H1 (cell line): ENCODE results near the gene DRAP1. TPM values are rescaled to one million over a fixed set of nuclear protein-coding genes. Genes with fewer than 3 reads are reported as not detected.

Experiments
- CTCF ChIA-PET: fragments of 300-600 bp; sonication (Branson Sonifier 250); formaldehyde crosslinking; loops from one replicate; lab custom pipeline; 2021; ENCODE audit not compliant: partially characterized antibody; lab: Charles Lee
- POLR2A ChIA-PET: fragments of 300-600 bp; sonication (Branson Sonifier 250); formaldehyde crosslinking; loops from one replicate; lab custom pipeline; 2021; ENCODE audit warnings: inconsistent platforms; ENCODE audit not compliant: partially characterized antibody; lab: Charles Lee
- DNase-seq, 2 experiments: peaks; one replicate each; pipeline versions ENCODE4 v3.0.0 to v3.0.0-alpha.2; 2010 to 2022; ENCODE audit warnings: low spot score in 2 of 2, low read depth in 1 of 2, mixed read lengths in 1 of 2
- FAIRE-seq: peaks from 2 replicates; lab custom pipeline; 2011; peaks lifted over from hg19 to GRCh38; lab: Jason Lieb, UNC
- H2AFZ ChIP-seq: 2 replicates; pipeline ENCODE4 v1.8.1; 2012; ENCODE audit warnings: low read length, inconsistent platforms
- H2AK5ac ChIP-seq: 2 replicates; pipeline ENCODE4 v1.6.1; 2013; ENCODE audit warnings: low read depth, low read length
- H2BK120ac ChIP-seq: replicated peaks from 2 replicates; pipeline ENCODE3; 2013; ENCODE audit warnings: low read depth, low read length, inconsistent platforms
- H2BK12ac ChIP-seq: 2 replicates; pipeline ENCODE4 v1.6.1; 2013; ENCODE audit warnings: low read depth, low read length
- H2BK15ac ChIP-seq: 2 replicates; pipeline ENCODE4 v1.6.1; 2013; ENCODE audit warnings: low read length
- H2BK20ac ChIP-seq: 2 replicates; pipeline ENCODE4 v1.6.1; 2013; ENCODE audit warnings: low read length
- H2BK5ac ChIP-seq: 2 replicates; pipeline ENCODE4 v1.6.1; 2013; ENCODE audit warnings: low read depth, low read length
- H3K14ac ChIP-seq: 2 replicates; pipeline ENCODE4 v1.6.1; 2013; ENCODE audit warnings: inconsistent platforms; ENCODE audit not compliant: insufficient read length
- H3K18ac ChIP-seq: 2 replicates; pipeline ENCODE4 v1.6.1; 2013; ENCODE audit warnings: low read length; ENCODE audit errors: extremely low read depth
- H3K23ac ChIP-seq: 2 replicates; pipeline ENCODE4 v1.6.1; 2013; ENCODE audit warnings: inconsistent platforms; ENCODE audit not compliant: insufficient read length
- H3K23me2 ChIP-seq: 2 replicates; pipeline ENCODE4 v1.6.1; 2013; ENCODE audit warnings: low read depth, low read length
- H3K27ac ChIP-seq: 2 replicates; pipeline ENCODE4 v1.6.1; 2011; ENCODE audit warnings: low read depth, low read length, inconsistent platforms
- H3K27me3 ChIP-seq, 4 experiments: replicated peaks in 1 of 4; 1 replicate in 1 of 4; 2 replicates in 3 of 4; pipeline versions ENCODE4 v1.6.1 to v1.8.1; 2011 to 2013; ENCODE audit warnings: low read length in 3 of 4, mild to moderate bottlenecking in 3 of 4, inconsistent platforms in 2 of 4, mixed read lengths in 2 of 4, moderate library complexity in 1 of 4; ENCODE audit not compliant: control insufficient read depth in 3 of 4, insufficient read depth in 3 of 4; ENCODE audit errors: extremely low read depth in 1 of 4
- H3K36me3 ChIP-seq, 4 experiments: 2 replicates each; pipeline versions ENCODE4 v1.6.1 to v1.8.1; 2011 to 2013; ENCODE audit warnings: mild to moderate bottlenecking in 4 of 4, low read length in 3 of 4, moderate library complexity in 2 of 4, control low read depth in 1 of 4, inconsistent platforms in 1 of 4; ENCODE audit not compliant: insufficient read depth in 4 of 4, control insufficient read depth in 2 of 4
- H3K4ac ChIP-seq: replicated peaks from 2 replicates; pipeline ENCODE3; 2013; ENCODE audit warnings: low read length, low read depth, mixed read lengths, inconsistent platforms; ENCODE audit not compliant: insufficient read length
- H3K4me1 ChIP-seq, 4 experiments: replicated peaks in 1 of 4; 1 replicate in 1 of 4; 2 replicates in 3 of 4; pipeline versions ENCODE4 v1.6.1 to v1.8.1; 2011 to 2013; ENCODE audit warnings: low read length in 3 of 4, inconsistent platforms in 2 of 4, mixed read lengths in 1 of 4; ENCODE audit not compliant: insufficient read depth in 4 of 4, control insufficient read depth in 3 of 4
- H3K4me2 ChIP-seq, 2 experiments: 2 replicates each; pipeline versions ENCODE4 v1.6.1 to v1.8.1; 2011 to 2013; ENCODE audit warnings: low read depth in 2 of 2, low read length in 2 of 2, control low read depth in 1 of 2, inconsistent platforms in 1 of 2, mild to moderate bottlenecking in 1 of 2; ENCODE audit not compliant: insufficient read depth in 1 of 2
- H3K4me3 ChIP-seq, 4 experiments: fragments of 200-600, 300-600 bp in 1 of 4; sonication (generic), shearing (Covaris generic), sonication (Bioruptor Twin) in 1 of 4; 2 replicates each; pipeline versions ENCODE4 v1.5.1 to v1.8.1; 2011 to 2016; ENCODE audit warnings: low read length in 4 of 4, low read depth in 3 of 4, control low read depth in 2 of 4, inconsistent platforms in 2 of 4, mild to moderate bottlenecking in 2 of 4, mixed read lengths in 1 of 4, moderate library complexity in 1 of 4; ENCODE audit not compliant: insufficient read depth in 2 of 4; ENCODE audit errors: extremely low read depth in 1 of 4
- H3K56ac ChIP-seq: replicated peaks from 2 replicates; pipeline ENCODE3; 2013; ENCODE audit warnings: low read depth, mild to moderate bottlenecking, mixed read lengths, low read length, inconsistent platforms; ENCODE audit not compliant: insufficient read length
- H3K79me1 ChIP-seq: 2 replicates; pipeline ENCODE4 v1.6.1; 2013; ENCODE audit warnings: low read depth, low read length, control low read depth
- H3K79me2 ChIP-seq, 2 experiments: 2 replicates each; pipeline versions ENCODE4 v1.6.1 to v1.8.1; 2012 to 2013; ENCODE audit warnings: low read length in 2 of 2, mild to moderate bottlenecking in 2 of 2, inconsistent platforms in 1 of 2; ENCODE audit not compliant: insufficient read depth in 2 of 2, control insufficient read depth in 1 of 2
- H3K9ac ChIP-seq, 4 experiments: replicated peaks in 1 of 4; 1 replicate in 1 of 4; 2 replicates in 3 of 4; pipeline versions ENCODE4 v1.6.1 to v1.8.1; 2011 to 2013; ENCODE audit warnings: low read depth in 3 of 4, low read length in 3 of 4, control low read depth in 2 of 4, mild to moderate bottlenecking in 2 of 4, moderate library complexity in 2 of 4, inconsistent platforms in 1 of 4; ENCODE audit errors: extremely low read depth in 1 of 4
- H3K9me3 ChIP-seq, 2 experiments: 2 replicates each; pipeline versions ENCODE4 v1.6.1 to v1.8.1; 2012 to 2013; ENCODE audit warnings: mild to moderate bottlenecking in 2 of 2, moderate library complexity in 2 of 2, control low read depth in 1 of 2, inconsistent platforms in 1 of 2, low read depth in 1 of 2, low read length in 1 of 2, mixed read lengths in 1 of 2; ENCODE audit not compliant: insufficient read depth in 2 of 2
- H4K20me1 ChIP-seq, 2 experiments: replicated peaks in 1 of 2; 2 replicates each; pipeline versions ENCODE3 to v1.8.1; 2011 to 2013; ENCODE audit warnings: inconsistent platforms in 2 of 2, low read length in 2 of 2, mild to moderate bottlenecking in 1 of 2; ENCODE audit not compliant: insufficient read depth in 2 of 2, control insufficient read depth in 1 of 2
- H4K5ac ChIP-seq: 2 replicates; pipeline ENCODE4 v1.6.1; 2013; ENCODE audit warnings: low read length, low read depth, mixed read lengths, inconsistent platforms; ENCODE audit not compliant: insufficient read length
- H4K8ac ChIP-seq: 2 replicates; pipeline ENCODE4 v1.8.0; 2013; ENCODE audit warnings: mild to moderate bottlenecking, moderate library complexity, low read length, inconsistent platforms; ENCODE audit not compliant: insufficient read depth; ENCODE audit errors: extremely low read depth
- H4K91ac ChIP-seq: replicated peaks from 2 replicates; pipeline ENCODE3; 2013; ENCODE audit warnings: low read length, mixed read lengths, inconsistent platforms; ENCODE audit not compliant: insufficient read length
- NRF1 ChIP-seq: IDR thresholded peaks from 2 replicates; pipeline ENCODE4 v1.6.1; 2011; ENCODE audit warnings: mild to moderate bottlenecking, low read depth, low read length, improper control_type of control experiment
- WGBS, 2 experiments: shearing (Covaris generic) in 1 of 2; methylation state at CpG; one replicate each; pipeline versions ENCODE4 v1.1.6 to v1.1.7; 2013 to 2015; ENCODE audit warnings: low lambda C conversion rate in 2 of 2, mixed read lengths in 2 of 2, inconsistent platforms in 1 of 2, low coverage in 1 of 2, missing lambda C conversion rate in 1 of 2; ENCODE audit not compliant: insufficient replicate concordance in 2 of 2, insufficient coverage in 1 of 2, insufficient read length in 1 of 2; ENCODE audit errors: extremely low coverage in 1 of 2, missing lambda C conversion rate in 1 of 2; 5-methylcytosine and 5-hydroxymethylcytosine counted together
- polyA plus RNA-seq, 7 experiments: library from polyadenylated mRNA; depleted of rRNA in 3 of 7; stranded (reverse) in 5 of 7; unstranded in 2 of 7; fragments of >200 nt in 5 of 7; fragments of 200-250 nt in 2 of 7; gene quantifications; 1 replicate in 5 of 7; 2 replicates in 1 of 7; 4 replicates in 1 of 7; pipeline versions ENCODE4 v1.2.1 to v1.2.3, GENCODE V29; 2011 to 2013; ENCODE audit warnings: missing spikeins in 2 of 7, mixed read lengths in 2 of 7
- total RNA-seq: library from RNA; stranded (reverse); fragmentation: NEBNext Ultra II Directional; extraction: Animal tissue kit (Norgen Biotek cat#: 25700); gene quantifications from 2 replicates; pipeline ENCODE4 v1.2.1, GENCODE V29; 2021

Gene DRAP1
- total and polyA plus RNA-seq, 2 of the 8 experiments (the other 6 are each of a cell fraction or from before 2014, with no cell fraction given) = 62.5 to 98.7 TPM

- ChIA-PET POLR2A (interaction anchor here (0.7 to 2.4 kb wide), 3 partner anchors 10 to 36 kb away, joined by 3 to 7 read pairs (median 5); no protein-coding TSS in a partner anchor), CTCF (interaction anchor here (0.6 to 1.6 kb wide), 6 partner anchors 18 to 79 kb away, joined by 3 to 6 read pairs (median 4); partner anchors contain the start of genes CCDC85B and FIBP)
- WGBS, 2 experiments = 94% methylated on average over 17 of the region's 30 CpGs; no CpG with 5 or more reads in 1 of the 2 experiments
- Histone ChIP-seq H3K18ac (no peak overlapping the region), H3K56ac (no peak overlapping the region), H2AK5ac (no peak overlapping the region), H3K14ac (no peak overlapping the region), H2BK15ac (no peak overlapping the region), H2BK120ac (no peak overlapping the region), H3K9me3 (no peaks in the 10 kb centered on the region), H2BK5ac (no peak overlapping the region), H4K8ac (no peak overlapping the region), H3K79me2 (peaks cover 7 to 16% of the 10 kb centered on the region in 2 experiments), H3K23me2 (peaks cover 4% of the 10 kb centered on the region; the same call in 1 of the 2 replicates), H3K27me3 (no peaks in the 10 kb centered on the region), H4K5ac (no peak overlapping the region), H4K20me1 (peaks cover 1 to 11% of the 10 kb centered on the region in 2 experiments), H4K91ac (no peak overlapping the region), H3K27ac (no peak overlapping the region), H3K4me2 (no peak overlapping the region), H3K9ac (no peak overlapping the region), H3K4me1 (peaks cover 0 to 5% (median 2%) of the 10 kb centered on the region in 4 experiments; a peak in 2 of 7 replicates), H3K4me3 (no peak overlapping the region), H2BK20ac (no peak overlapping the region), H3K4ac (no peak overlapping the region), H3K79me1 (peaks cover 8% of the 10 kb centered on the region), H2BK12ac (no peak overlapping the region), H3K23ac (no peak overlapping the region), H3K36me3 (peaks cover 12 to 47% (median 35%) of the 10 kb centered on the region in 4 experiments), H2AFZ (no peak overlapping the region)
- no peak for DNase-seq
- no peak for FAIRE-seq
- no peak for TF ChIP-seq NRF1
Observed at GRCh38 chr11:65967329-65967934, 48.2 kb downstream of the DRAP1 start.
